Measurements from ENCODE around the gene THUMPD2. TPM values are rescaled to one million over a fixed set of nuclear protein-coding genes. Genes with fewer than 3 reads are reported as not detected.

THUMPD2 gene
- total RNA-seq, 1 donor, result 9.5 TPM

DNA sequence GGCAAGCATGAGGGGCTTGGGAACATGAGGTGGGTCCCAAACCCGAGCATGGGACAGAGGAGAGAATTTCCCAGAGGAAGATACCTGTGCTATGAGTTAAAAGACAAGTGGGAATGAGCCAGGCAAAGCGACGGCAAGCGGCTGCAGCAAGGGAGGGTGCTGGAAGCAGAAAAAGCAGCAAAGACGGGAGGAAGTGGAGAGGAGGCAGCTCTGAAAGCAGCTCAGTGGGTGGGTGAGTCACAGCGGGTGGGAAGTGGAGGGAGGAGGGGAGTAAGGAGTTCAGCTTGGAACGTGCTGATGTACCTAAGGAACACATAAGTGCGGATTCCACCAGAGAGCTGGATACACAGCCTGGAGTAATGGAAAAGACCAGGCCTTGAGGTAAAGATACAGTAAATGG is 41.4 kb downstream of the THUMPD2 start:
- TF ChIP-seq, protein P1, sequence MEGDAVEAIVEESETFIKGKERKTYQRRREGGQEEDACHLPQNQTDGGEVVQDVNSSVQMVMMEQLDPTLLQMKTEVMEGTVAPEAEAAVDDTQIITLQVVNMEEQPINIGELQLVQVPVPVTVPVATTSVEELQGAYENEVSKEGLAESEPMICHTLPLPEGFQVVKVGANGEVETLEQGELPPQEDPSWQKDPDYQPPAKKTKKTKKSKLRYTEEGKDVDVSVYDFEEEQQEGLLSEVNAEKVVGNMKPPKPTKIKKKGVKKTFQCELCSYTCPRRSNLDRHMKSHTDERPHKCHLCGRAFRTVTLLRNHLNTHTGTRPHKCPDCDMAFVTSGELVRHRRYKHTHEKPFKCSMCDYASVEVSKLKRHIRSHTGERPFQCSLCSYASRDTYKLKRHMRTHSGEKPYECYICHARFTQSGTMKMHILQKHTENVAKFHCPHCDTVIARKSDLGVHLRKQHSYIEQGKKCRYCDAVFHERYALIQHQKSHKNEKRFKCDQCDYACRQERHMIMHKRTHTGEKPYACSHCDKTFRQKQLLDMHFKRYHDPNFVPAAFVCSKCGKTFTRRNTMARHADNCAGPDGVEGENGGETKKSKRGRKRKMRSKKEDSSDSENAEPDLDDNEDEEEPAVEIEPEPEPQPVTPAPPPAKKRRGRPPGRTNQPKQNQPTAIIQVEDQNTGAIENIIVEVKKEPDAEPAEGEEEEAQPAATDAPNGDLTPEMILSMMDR (IDR thresholded peaks at IDR 0.05; ENCODE audit: insufficient read depth, low read length), result no peak
- peak; percentile 82 for DNase-seq (ENCODE audit: low read depth)
- H3K4me3 ChIP-seq (ENCODE audit: low read depth, low read length), result peak overlapping the region; percentile 27

DNA sequence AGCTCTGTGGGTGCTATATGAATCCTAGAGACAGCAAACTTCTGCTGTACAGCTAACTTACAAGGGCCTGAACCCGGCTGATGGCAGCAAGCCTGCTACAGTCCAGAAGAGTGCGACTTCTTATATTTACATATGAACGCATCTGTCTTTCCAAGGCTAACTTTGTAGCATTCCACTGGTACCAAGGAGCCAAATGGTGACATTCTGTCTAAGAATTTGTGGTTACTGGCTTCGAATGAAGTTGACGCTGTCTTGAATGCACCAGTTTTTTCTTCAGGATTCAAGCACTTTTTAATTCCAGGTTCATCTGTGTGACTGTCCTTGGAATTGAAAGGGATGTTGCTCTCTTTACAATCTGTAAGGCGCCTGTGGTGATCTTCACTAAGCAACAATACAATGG is 42.4 kb downstream of the THUMPD2 start:
- H3K4me3 ChIP-seq (ENCODE audit: low read depth, low read length), result peak overlapping the region; percentile 10
- TF ChIP-seq, protein P1 (IDR thresholded peaks at IDR 0.05; ENCODE audit: insufficient read depth, low read length), result no peak
- peak; percentile 93 for DNase-seq (ENCODE audit: low read depth)

DNA sequence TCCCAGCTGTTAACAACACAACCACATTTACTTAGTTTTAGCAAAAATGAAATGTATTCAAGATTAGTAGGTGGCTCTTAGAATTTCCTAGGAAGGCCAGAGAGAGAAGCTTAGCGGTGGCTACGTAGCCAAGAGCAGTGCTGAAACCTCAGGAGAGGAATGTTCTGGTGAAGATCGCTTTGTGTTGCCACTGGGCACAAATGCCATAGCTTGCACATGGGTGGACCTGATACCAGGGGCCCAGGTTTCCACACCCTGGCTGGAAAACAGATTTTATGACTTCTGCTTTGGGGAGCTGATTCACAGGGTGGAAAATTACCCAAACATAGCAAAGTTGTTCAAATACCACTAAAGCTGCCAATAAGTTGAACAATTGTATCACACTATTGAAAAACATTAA is 43.4 kb downstream of the THUMPD2 start:
- TF ChIP-seq, protein P1 (IDR thresholded peaks at IDR 0.05; ENCODE audit: insufficient read depth, low read length), result no peak
- peak; percentile 36 for DNase-seq (ENCODE audit: low read depth)
- no peak overlapping the region for H3K4me3 ChIP-seq (ENCODE audit: low read depth, low read length)

DNA sequence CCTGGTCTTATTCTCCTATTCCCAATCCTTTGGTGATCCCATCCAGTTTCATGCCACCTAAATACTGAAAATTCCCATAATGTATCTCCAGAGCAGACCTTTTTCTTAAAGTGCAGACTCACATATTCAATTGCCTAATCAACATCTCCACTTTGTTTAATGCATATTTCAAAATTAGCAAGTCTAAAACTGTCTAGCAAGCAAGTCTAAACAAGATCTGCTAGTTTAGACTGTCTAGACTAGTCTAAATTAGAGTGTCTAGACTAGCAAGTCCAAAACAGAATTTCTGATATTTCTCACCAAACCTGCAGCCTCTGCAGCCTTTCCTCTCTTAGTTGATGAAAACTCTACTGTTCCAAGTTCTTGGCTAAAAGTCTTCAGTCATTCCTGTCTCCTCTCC is 44.6 kb downstream of the THUMPD2 start:
- no peak for DNase-seq (ENCODE audit: low read depth)
- TF ChIP-seq, protein P1 (IDR thresholded peaks at IDR 0.05; ENCODE audit: insufficient read depth, low read length), result no peak
- H3K4me3 ChIP-seq (ENCODE audit: low read depth, low read length), result no peak overlapping the region

DNA sequence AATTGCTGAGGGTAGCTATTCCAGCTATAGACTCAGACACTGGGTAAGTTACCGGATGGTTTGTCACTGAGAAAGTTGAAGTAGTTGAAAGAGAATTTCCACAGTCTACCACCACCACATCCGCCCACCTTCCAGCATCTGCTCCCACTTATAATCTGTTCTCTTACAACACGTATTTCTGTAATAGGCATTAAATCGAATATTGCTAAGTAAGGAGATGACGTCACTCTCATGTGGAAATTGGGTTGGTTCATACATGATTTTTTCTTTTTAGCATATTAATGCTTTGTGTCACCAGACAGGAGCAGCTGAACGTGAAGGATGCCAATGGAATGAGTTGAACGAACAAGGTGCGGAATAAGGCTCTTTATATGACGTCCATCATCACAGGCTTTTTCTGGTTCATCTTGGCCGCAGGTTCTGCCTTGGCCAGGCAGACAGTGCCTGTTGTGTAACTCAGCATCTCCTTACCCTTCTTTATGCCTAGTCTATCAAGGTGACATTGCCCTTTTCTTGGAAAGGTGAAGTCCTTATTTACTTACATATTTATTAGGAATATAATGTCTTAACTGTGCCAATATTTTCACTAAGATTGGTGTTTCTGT is 45.9 kb downstream of the THUMPD2 start:
- TF ChIP-seq, protein P1 (IDR thresholded peaks at IDR 0.05; ENCODE audit: insufficient read depth, low read length), result no peak
- H3K4me3 ChIP-seq (ENCODE audit: low read depth, low read length), result no peak overlapping the region
- DNase-seq (ENCODE audit: low read depth), result no peak

DNA sequence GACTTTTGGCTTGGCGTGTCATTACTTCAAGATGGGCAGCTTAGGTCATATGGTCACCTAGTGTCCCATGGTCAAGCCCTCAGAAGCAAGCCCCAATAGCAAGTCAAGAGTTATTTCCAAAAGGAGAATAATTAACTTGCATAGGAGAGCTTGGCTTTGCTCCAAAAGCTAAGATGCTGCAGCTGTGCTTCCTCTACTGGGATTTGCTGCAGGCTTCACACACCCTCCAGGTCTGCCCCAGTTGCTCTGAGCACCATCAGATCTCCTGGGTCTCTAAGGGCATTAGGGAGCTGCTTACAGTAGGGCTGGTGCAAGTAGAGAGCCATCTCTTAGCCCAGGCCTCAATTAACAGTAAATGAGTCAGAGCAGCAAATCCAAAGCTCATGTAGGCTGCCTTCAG is 46.6 kb downstream of the THUMPD2 start:
- H3K4me3 ChIP-seq (ENCODE audit: low read depth, low read length), result no peak overlapping the region
- no peak for DNase-seq (ENCODE audit: low read depth)
- TF ChIP-seq, protein P1 (IDR thresholded peaks at IDR 0.05; ENCODE audit: insufficient read depth, low read length), result no peak

DNA sequence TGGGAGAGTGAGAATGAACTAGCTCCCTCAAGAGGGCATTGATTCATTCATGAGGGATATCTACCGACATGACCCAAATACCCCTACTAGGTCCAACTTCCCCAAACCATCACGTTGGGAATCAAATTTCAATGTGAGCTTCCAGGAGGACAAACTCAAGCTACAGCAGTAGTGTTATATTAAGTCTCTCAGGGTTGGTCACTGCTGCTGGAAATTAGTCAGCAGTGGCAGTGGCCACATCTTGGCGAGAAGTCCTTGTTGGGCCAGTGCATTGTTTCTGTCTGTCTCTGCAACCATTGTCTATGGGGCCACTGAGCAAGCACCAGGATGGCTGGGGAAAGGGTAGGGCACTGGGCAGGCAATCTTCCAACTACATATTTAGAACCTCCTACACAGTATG is 47.5 kb downstream of the THUMPD2 start:
- TF ChIP-seq, protein P1 (IDR thresholded peaks at IDR 0.05; ENCODE audit: insufficient read depth, low read length), result no peak
- DNase-seq (ENCODE audit: low read depth), result no peak
- no peak overlapping the region for H3K4me3 ChIP-seq (ENCODE audit: low read depth, low read length)

Data from fibroblast of the aortic adventitia (primary cell).